GM23248 (cell line): ENCODE data around the gene DLG2.

ENCODE experiments used
- EZH2 ChIP-seq: fragments of 200-600 bp; sonication (generic); IDR thresholded peaks from 2 replicates; pipeline ENCODE4 v1.6.1; 2018; ENCODE audit warnings: antibody characterized with exemption, mild to moderate bottlenecking; ENCODE audit not compliant: insufficient read depth, poor library complexity, severe bottlenecking
- EZH2phosphoT487 ChIP-seq: fragments of 200-600 bp; sonication (generic); IDR thresholded peaks from 2 replicates; pipeline ENCODE4 v1.6.1; 2018; ENCODE audit warnings: antibody characterized with exemption, moderate library complexity, mild to moderate bottlenecking, low read depth; ENCODE audit not compliant: insufficient read depth

DNA sequence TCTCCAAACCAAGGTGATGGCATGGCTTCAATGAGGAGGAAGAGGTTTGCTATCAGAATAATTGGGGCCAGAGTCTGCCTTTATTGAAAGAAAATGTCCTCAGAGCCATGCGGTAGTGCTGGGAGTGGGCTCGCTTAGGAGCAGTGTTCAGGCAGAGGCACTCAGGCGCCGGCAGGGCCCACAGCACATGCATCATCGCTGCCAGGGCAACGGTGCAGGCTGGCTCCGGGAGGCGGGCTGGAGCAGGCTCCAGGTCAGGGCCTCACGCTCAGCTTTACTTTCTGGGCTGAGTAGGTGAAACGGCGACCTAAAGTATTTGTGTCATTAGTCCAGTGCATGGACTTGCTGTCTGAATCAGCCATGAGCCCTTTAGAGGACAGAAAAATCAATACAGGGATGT is 2171.1 kb downstream of the DLG2 start:
- no peak for TF ChIP-seq EZH2
- no peak for TF ChIP-seq EZH2phosphoT487
